ENCODE data around the gene CD79B. TPM values are rescaled to one million over a fixed set of nuclear protein-coding genes. Genes with fewer than 3 reads are reported as not detected.

Gene CD79B
- total RNA-seq, 1 experiment from 2014 or later = not detected

- CTCF ChIA-PET = no interaction called here
- intact Hi-C loops (cut with micrococcal nuclease; ENCODE audit: unreplicated experiment) = no loop called here
- Mint-ChIP-seq H3K27ac (ENCODE audit: unreplicated experiment) (no peak overlapping the region), H3K4me1 (ENCODE audit: low read depth, unreplicated experiment) (no peaks in the 10 kb centered on the region), H3K4me3 (ENCODE audit: unreplicated experiment) (no peak overlapping the region), H3K27me3 (ENCODE audit: insufficient read depth, unreplicated experiment) (peaks cover 2% of the 10 kb centered on the region), H3K36me3 (ENCODE audit: insufficient read depth, unreplicated experiment) (peaks cover 10% of the 10 kb centered on the region), H3K9me3 (ENCODE audit: unreplicated experiment) (no peaks in the 10 kb centered on the region)
- no peaks in the 10 kb centered on the region for H3K4me1 ChIP-seq
- H3K4me3 ChIP-seq (ENCODE audit: low read depth, low read length) = no peak overlapping the region
- peak in 1 of 2 experiments; percentile 8 for TF ChIP-seq CTCF (IDR thresholded peaks at IDR 0.05; ENCODE audit: insufficient read depth in 1 of 2, low read depth in 1 of 2, low read length in 1 of 2, severe bottlenecking in 1 of 2, unreplicated experiment in 1 of 2)
- BruUV-seq (replicated peaks) = no TSS peak
- POLR2A ChIA-PET = no interaction called here
- no peaks in the 10 kb centered on the region for H3K36me3 ChIP-seq (ENCODE audit: control insufficient read depth, insufficient read depth, low read length)
- H3K27me3 ChIP-seq (replicated peaks; ENCODE audit: control insufficient read depth, insufficient read depth, low read length) = no peaks in the 10 kb centered on the region
- no peaks in the 10 kb centered on the region for H3K9me3 ChIP-seq
- DNase-seq = no peak
Measured at GRCh38 chr17:63943745-63944144, 11.6 kb upstream of the CD79B start.

GRCh38 chr17:63942309-63942985 lies 10.3 kb upstream of the CD79B start:
- no peaks in the 10 kb centered on the region for H3K27me3 ChIP-seq (replicated peaks; ENCODE audit: control insufficient read depth, insufficient read depth, low read length)
- H3K4me3 Mint-ChIP-seq (ENCODE audit: unreplicated experiment) = no peak overlapping the region
- H3K9me3 Mint-ChIP-seq (ENCODE audit: unreplicated experiment) = no peaks in the 10 kb centered on the region
- intact Hi-C loops (cut with micrococcal nuclease; ENCODE audit: unreplicated experiment) = no loop called here
- ChIA-PET POLR2A (no interaction called here), CTCF (interaction anchor here (0.7 kb wide), 1 partner anchor 385 kb away, joined by 3 read pairs; no protein-coding TSS in a partner anchor)
- H3K27ac Mint-ChIP-seq (ENCODE audit: unreplicated experiment) = no peak overlapping the region
- no peak for DNase-seq
- no peaks in the 10 kb centered on the region for H3K4me1 Mint-ChIP-seq (ENCODE audit: low read depth, unreplicated experiment)
- H3K4me3 ChIP-seq (ENCODE audit: low read depth, low read length) = no peak overlapping the region
- H3K36me3 Mint-ChIP-seq (ENCODE audit: insufficient read depth, unreplicated experiment) = peaks cover 16% of the 10 kb centered on the region
- TF ChIP-seq CTCF (IDR thresholded peaks at IDR 0.05; ENCODE audit: insufficient read depth in 1 of 2, low read depth in 1 of 2, low read length in 1 of 2, severe bottlenecking in 1 of 2, unreplicated experiment in 1 of 2) = no peak
- no peaks in the 10 kb centered on the region for H3K36me3 ChIP-seq (ENCODE audit: control insufficient read depth, insufficient read depth, low read length)
- BruUV-seq (replicated peaks) = no TSS peak
- H3K27me3 Mint-ChIP-seq (ENCODE audit: insufficient read depth, unreplicated experiment) = peaks cover 2% of the 10 kb centered on the region
- H3K9me3 ChIP-seq = no peaks in the 10 kb centered on the region
- no peaks in the 10 kb centered on the region for H3K4me1 ChIP-seq

GRCh38 chr17:63941751-63942150 lies 9.6 kb upstream of the CD79B start:
- no peak overlapping the region for H3K4me3 ChIP-seq (ENCODE audit: low read depth, low read length)
- ChIA-PET CTCF (interaction anchor here (0.6 kb wide), 1 partner anchor 14 kb away, joined by 5 read pairs; no protein-coding TSS in a partner anchor), POLR2A (no interaction called here)
- Mint-ChIP-seq H3K27ac (ENCODE audit: unreplicated experiment) (no peak overlapping the region), H3K27me3 (ENCODE audit: insufficient read depth, unreplicated experiment) (peaks cover 2% of the 10 kb centered on the region), H3K9me3 (ENCODE audit: unreplicated experiment) (no peaks in the 10 kb centered on the region), H3K4me1 (ENCODE audit: low read depth, unreplicated experiment) (no peaks in the 10 kb centered on the region), H3K4me3 (ENCODE audit: unreplicated experiment) (no peak overlapping the region), H3K36me3 (ENCODE audit: insufficient read depth, unreplicated experiment) (peaks cover 16% of the 10 kb centered on the region)
- no peak for DNase-seq
- no peaks in the 10 kb centered on the region for H3K36me3 ChIP-seq (ENCODE audit: control insufficient read depth, insufficient read depth, low read length)
- no peak for TF ChIP-seq CTCF (IDR thresholded peaks at IDR 0.05; ENCODE audit: insufficient read depth in 1 of 2, low read depth in 1 of 2, low read length in 1 of 2, severe bottlenecking in 1 of 2, unreplicated experiment in 1 of 2)
- H3K27me3 ChIP-seq (replicated peaks; ENCODE audit: control insufficient read depth, insufficient read depth, low read length) = no peaks in the 10 kb centered on the region
- H3K9me3 ChIP-seq = no peaks in the 10 kb centered on the region
- H3K4me1 ChIP-seq = no peaks in the 10 kb centered on the region
- intact Hi-C loops (cut with micrococcal nuclease; ENCODE audit: unreplicated experiment) = no loop called here
- no TSS peak for BruUV-seq (replicated peaks)
